GM12878 (cell line): Measurements from ENCODE around the gene PSMB5. TPM values are rescaled to one million over a fixed set of nuclear protein-coding genes. Genes with fewer than 3 reads are reported as not detected.

ENCODE experiments used
- ATAC-seq: fragments of 200-7000 bp; cut with Tn5 transposase; 3 replicates; pipeline ENCODE4 v1.9.1; 2020; ENCODE audit warnings: mild to moderate bottlenecking, moderate library complexity
- BruUV-seq: library from RNA; stranded (reverse); fragments of 400-500 nt; replicated peaks from 2 replicates; lab custom pipeline; 2021; lab: Mats Ljungman, UMichigan
- CTCF ChIA-PET: fragments of 300-600 bp; sonication (Branson Sonifier 250); formaldehyde crosslinking; extraction: SDS; loops from one replicate; lab custom pipeline; 2021; ENCODE audit warnings: inconsistent platforms; lab: Yijun Ruan, JAX
- POLR2A ChIA-PET: fragments of 350-600 bp; formaldehyde crosslinking; extraction: SDS; loops from one replicate; lab custom pipeline; 2021; ENCODE audit warnings: inconsistent platforms; lab: Charles Lee
- RAD21 ChIA-PET: fragments of 300-600 bp; sonication (Branson Sonifier 250); formaldehyde crosslinking; loops from one replicate; lab custom pipeline; 2023; ENCODE audit warnings: antibody characterized with exemption; ENCODE audit not compliant: unreplicated experiment; lab: Charles Lee
- SMC1A ChIA-PET: fragments of 300-600 bp; sonication (Branson Sonifier 250); formaldehyde crosslinking; loops from one replicate; lab custom pipeline; 2023; ENCODE audit not compliant: unreplicated experiment, uncharacterized antibody; lab: Charles Lee
- DNase-seq: peaks from one replicate; pipeline ENCODE4 v3.0.0-alpha.2; 2011; ENCODE audit warnings: low read depth, low spot score
- FAIRE-seq: peaks from 3 replicates; lab custom pipeline; 2011; peaks lifted over from hg19 to GRCh38; lab: Jason Lieb, UNC
- H2AFZ ChIP-seq: 2 replicates; pipeline ENCODE4 v1.6.0; 2011; ENCODE audit warnings: low read depth, low read length, control low read depth; ENCODE audit not compliant: control insufficient read depth
- H3K27ac ChIP-seq: 2 replicates; pipeline ENCODE4 v1.5.1; 2011; ENCODE audit warnings: control low read depth; ENCODE audit not compliant: control insufficient read depth, insufficient read depth
- H3K27me3 ChIP-seq, 2 experiments: replicated peaks in 1 of 2; 2 replicates each; pipeline versions ENCODE4 v1.6.0 to v1.6.1; 2011; ENCODE audit warnings: low read length in 1 of 2; ENCODE audit not compliant: control insufficient read depth in 2 of 2, insufficient read depth in 2 of 2
- H3K36me3 ChIP-seq, 2 experiments: 2 replicates each; pipeline ENCODE4 v1.5.1; 2011; ENCODE audit warnings: low read length in 1 of 2; ENCODE audit not compliant: control insufficient read depth in 2 of 2, insufficient read depth in 2 of 2
- H3K4me1 ChIP-seq: 2 replicates; pipeline ENCODE4 v1.6.1; 2011; ENCODE audit warnings: mild to moderate bottlenecking, low read length, moderate library complexity, mixed read lengths; ENCODE audit not compliant: control insufficient read depth, insufficient read depth
- H3K4me2 ChIP-seq: 2 replicates; pipeline ENCODE4 v1.6.0; 2011; ENCODE audit warnings: control low read depth; ENCODE audit not compliant: control insufficient read depth, insufficient read depth
- H3K4me3 ChIP-seq: fragments of 200-600 bp; sonication (generic); 2 replicates; pipeline ENCODE4 v1.5.1; 2016
- H3K79me2 ChIP-seq: 2 replicates; pipeline ENCODE4 v1.6.0; 2011; ENCODE audit warnings: low read length; ENCODE audit not compliant: control insufficient read depth, insufficient read depth
- H3K9ac ChIP-seq: 2 replicates; pipeline ENCODE4 v1.8.0; 2011; ENCODE audit warnings: low read length, control low read depth, mixed read lengths; ENCODE audit not compliant: control insufficient read depth, insufficient read depth
- H3K9me3 ChIP-seq: replicated peaks from 3 replicates; pipeline ENCODE4 v1.5.1; 2011; ENCODE audit warnings: mild to moderate bottlenecking, low read length; ENCODE audit not compliant: control insufficient read depth, insufficient read depth
- H4K20me1 ChIP-seq: 2 replicates; pipeline ENCODE4 v1.6.0; 2011; ENCODE audit not compliant: control insufficient read depth, insufficient read depth
- DPF2 ChIP-seq: fragments of 450-650 bp; IDR thresholded peaks from 2 replicates; pipeline ENCODE4 v1.6.1; 2017; ENCODE audit warnings: mild to moderate bottlenecking
- HCFC1 ChIP-seq: fragments of 150-350 bp; IDR thresholded peaks from 2 replicates; pipeline ENCODE4 v1.6.1; 2014; ENCODE audit warnings: low read length
- MLLT1 ChIP-seq: fragments of 450-650 bp; IDR thresholded peaks from 2 replicates; pipeline ENCODE4 v1.6.1; 2016; ENCODE audit warnings: mild to moderate bottlenecking
- MTA3 ChIP-seq: IDR thresholded peaks from 2 replicates; pipeline ENCODE4 v1.6.1; 2012; ENCODE audit warnings: low read length, inconsistent platforms, borderline replicate concordance
- WGBS: methylation state at CpG from one replicate; pipeline ENCODE4 v1.1.6; 2016; ENCODE audit warnings: low lambda C conversion rate; ENCODE audit not compliant: insufficient replicate concordance, insufficient coverage; ENCODE audit errors: missing lambda C conversion rate; 5-methylcytosine and 5-hydroxymethylcytosine counted together
- in situ Hi-C: fragments of 300-500 bp; cut with MboI; formaldehyde crosslinking; loops from 9 replicates; pipeline ENCODE4 v1.14.3; 2018; ENCODE audit warnings: mixed read lengths
- intact Hi-C: fragments of 100-400 bp; cut with micrococcal nuclease; formaldehyde crosslinking; loops from one replicate; pipeline ENCODE4 v1.14.2; 2022; ENCODE audit not compliant: unreplicated experiment
- polyA plus RNA-seq, 11 experiments: library from polyadenylated mRNA; depleted of rRNA in 4 of 11; unstranded in 6 of 11; stranded (reverse) in 5 of 11; fragments of >200 nt; fragmentation: Nextera tagmentation in 4 of 11; fragmentation: Illumina TruSeq in 1 of 11; extraction: Ambion mirVana in 4 of 11; extraction: Trizol in 1 of 11; gene quantifications; 1 replicate in 1 of 11; 2 replicates in 10 of 11; pipeline versions ENCODE4 v1.2.1 to v1.2.3, GENCODE V29; 2011 to 2016; ENCODE audit warnings: inconsistent platforms in 2 of 11, missing spikeins in 2 of 11, low read depth in 1 of 11
- total RNA-seq, 4 experiments: library from RNA; depleted of rRNA in 3 of 4; stranded (reverse); fragments of >200 nt in 3 of 4; fragmentation: Illumina TruSeq in 1 of 4; extraction: Trizol in 1 of 4; gene quantifications; 2 replicates each; pipeline versions ENCODE4 v1.2.1 to v1.2.3, GENCODE V29; 2013 to 2021

The PSMB5 gene
- total and polyA plus RNA-seq, 10 of the 15 experiments (the other 5 are each of a cell fraction or from before 2014, with no cell fraction given) = 84.5 to 802 (median 144) TPM

- Histone ChIP-seq H3K36me3 (peaks cover 0 to 17% of the 10 kb centered on the region in 2 experiments), H3K9ac (peak overlapping the region; percentile 96), H3K4me2 (peak overlapping the region; percentile 85), H2AFZ (peak overlapping the region; percentile 99), H4K20me1 (no peaks in the 10 kb centered on the region), H3K4me1 (peaks cover 6% of the 10 kb centered on the region), H3K4me3 (peak overlapping the region; percentile 83), H3K27ac (peak overlapping the region; percentile 92), H3K79me2 (peaks cover 17% of the 10 kb centered on the region), H3K9me3 (no peaks in the 10 kb centered on the region), H3K27me3 (no peaks in the 10 kb centered on the region)
- in situ Hi-C loops (no loop called here), intact Hi-C loops (no loop called here)
- WGBS = 37% methylated on average over 17 of the region's 17 CpGs
- FAIRE-seq (no peak), ATAC-seq (peak; percentile 33), DNase-seq (no peak)
- ChIA-PET POLR2A (interaction anchor here (0.6 to 1.6 kb wide), 5 partner anchors 26 to 117 kb away, joined by 3 to 15 read pairs (median 3); no protein-coding TSS in a partner anchor), SMC1A (interaction anchor here (0.6 to 1.8 kb wide), 6 partner anchors 12 to 57 kb away, joined by 3 to 7 read pairs (median 4); no protein-coding TSS in a partner anchor), RAD21 (interaction anchor here (0.6 to 2.5 kb wide), 7 partner anchors 24 to 48 kb away, joined by 3 to 13 read pairs (median 3); no protein-coding TSS in a partner anchor), CTCF (interaction anchor here (0.8 to 3.6 kb wide), 12 partner anchors 14 to 119 kb away, joined by 3 to 16 read pairs (median 4); no protein-coding TSS in a partner anchor)
- BruUV-seq = TSS peak; percentile 84
- TF ChIP-seq MTA3 = 0 out of 2 replicates have a peak, but pooled peaks have one; percentile 52
- TF ChIP-seq DPF2 = no peak
Measured at GRCh38 chr14:23033801-23034497, 751 bp downstream of the PSMB5 start.

GRCh38 chr14:23033251-23033727, 1.4 kb downstream of the PSMB5 start:
- BruUV-seq = no TSS peak
- Histone ChIP-seq H3K27ac (no peak overlapping the region), H3K4me1 (peaks cover 6% of the 10 kb centered on the region), H3K36me3 (peaks cover 0 to 21% of the 10 kb centered on the region in 2 experiments), H4K20me1 (no peaks in the 10 kb centered on the region), H3K4me3 (peak overlapping the region; percentile 83), H3K79me2 (peaks cover 17% of the 10 kb centered on the region), H3K9me3 (no peaks in the 10 kb centered on the region), H3K9ac (no peak overlapping the region), H3K4me2 (peak overlapping the region; percentile 85), H3K27me3 (no peaks in the 10 kb centered on the region), H2AFZ (no peak overlapping the region)
- 95% methylated on average over 10 of the region's 10 CpGs for WGBS
- FAIRE-seq (no peak), ATAC-seq (no peak), DNase-seq (no peak)
- POLR2A ChIA-PET = interaction anchor here (0.5 to 1.6 kb wide), 4 partner anchors 25 to 291 kb away, joined by 3 to 15 read pairs (median 5); no protein-coding TSS in a partner anchor
- in situ Hi-C loops = no loop called here
- intact Hi-C loops = no loop called here
- RAD21 ChIA-PET = interaction anchor here (1.0 to 2.5 kb wide), 5 partner anchors 25 to 38 kb away, joined by 3 to 13 read pairs (median 5); no protein-coding TSS in a partner anchor
- CTCF ChIA-PET = interaction anchor here (0.8 to 3.6 kb wide), 11 partner anchors 14 to 61 kb away, joined by 3 to 16 read pairs (median 5); no protein-coding TSS in a partner anchor
- SMC1A ChIA-PET = interaction anchor here (1.2 to 1.8 kb wide), 4 partner anchors 18 to 38 kb away, joined by 4 to 7 read pairs (median 6); no protein-coding TSS in a partner anchor
- TF ChIP-seq HCFC1 (no peak), MLLT1 (peak; percentile 66; the same call in 1 of the 2 replicates)
